ENCODE measurements around the gene AVEN. TPM values are rescaled to one million over a fixed set of nuclear protein-coding genes. Genes with fewer than 3 reads are reported as not detected.
A peak's percentile ranks its signal among the peaks of the same experiment; 100 is the strongest.

AVEN gene
- total RNA-seq, 1 donor from 2014 or later = 27.3 TPM

DNA sequence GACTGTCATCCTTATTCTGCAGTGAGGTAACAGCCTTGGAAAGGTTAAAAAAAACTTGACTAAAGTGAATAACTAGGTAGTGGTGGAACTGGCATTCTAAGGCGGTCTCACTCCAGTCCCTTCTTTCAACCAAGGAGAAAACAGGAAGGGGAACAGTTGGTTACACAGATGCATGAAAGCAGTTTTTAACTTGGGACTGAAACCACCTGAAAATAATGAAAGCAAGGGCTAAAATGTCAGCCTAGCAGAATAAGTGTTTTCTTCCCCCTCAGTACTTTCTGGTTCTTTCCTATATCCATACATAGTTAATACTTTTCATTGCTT lies 748 bp upstream of the AVEN start:
- no peaks in the 10 kb centered on the region for H3K27me3 Mint-ChIP-seq (ENCODE audit: low read depth)
- TF ChIP-seq, protein P1, sequence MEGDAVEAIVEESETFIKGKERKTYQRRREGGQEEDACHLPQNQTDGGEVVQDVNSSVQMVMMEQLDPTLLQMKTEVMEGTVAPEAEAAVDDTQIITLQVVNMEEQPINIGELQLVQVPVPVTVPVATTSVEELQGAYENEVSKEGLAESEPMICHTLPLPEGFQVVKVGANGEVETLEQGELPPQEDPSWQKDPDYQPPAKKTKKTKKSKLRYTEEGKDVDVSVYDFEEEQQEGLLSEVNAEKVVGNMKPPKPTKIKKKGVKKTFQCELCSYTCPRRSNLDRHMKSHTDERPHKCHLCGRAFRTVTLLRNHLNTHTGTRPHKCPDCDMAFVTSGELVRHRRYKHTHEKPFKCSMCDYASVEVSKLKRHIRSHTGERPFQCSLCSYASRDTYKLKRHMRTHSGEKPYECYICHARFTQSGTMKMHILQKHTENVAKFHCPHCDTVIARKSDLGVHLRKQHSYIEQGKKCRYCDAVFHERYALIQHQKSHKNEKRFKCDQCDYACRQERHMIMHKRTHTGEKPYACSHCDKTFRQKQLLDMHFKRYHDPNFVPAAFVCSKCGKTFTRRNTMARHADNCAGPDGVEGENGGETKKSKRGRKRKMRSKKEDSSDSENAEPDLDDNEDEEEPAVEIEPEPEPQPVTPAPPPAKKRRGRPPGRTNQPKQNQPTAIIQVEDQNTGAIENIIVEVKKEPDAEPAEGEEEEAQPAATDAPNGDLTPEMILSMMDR (IDR thresholded peaks at IDR 0.05) = no peak
- peak overlapping the region; percentile 77 for H3K4me3 Mint-ChIP-seq (ENCODE audit: unreplicated experiment)
- no peak for DNase-seq (ENCODE audit: low spot score)
- no peaks in the 10 kb centered on the region for H3K36me3 Mint-ChIP-seq (ENCODE audit: low read depth)
- peak overlapping the region; percentile 82 for H3K27ac Mint-ChIP-seq (ENCODE audit: unreplicated experiment)
- H3K9me3 Mint-ChIP-seq (ENCODE audit: low read depth) = no peaks in the 10 kb centered on the region
- peaks cover 36% of the 10 kb centered on the region for H3K4me1 Mint-ChIP-seq (ENCODE audit: low read depth)

GRCh38 chr15:34038023-34038870 lies 757 bp downstream of the AVEN start:
- TF ChIP-seq, protein P1 (IDR thresholded peaks at IDR 0.05) = no peak
- DNase-seq (ENCODE audit: low spot score) = no peak
- Mint-ChIP-seq H3K36me3 (ENCODE audit: low read depth) (no peaks in the 10 kb centered on the region), H3K27me3 (ENCODE audit: low read depth) (no peaks in the 10 kb centered on the region), H3K9me3 (ENCODE audit: low read depth) (no peaks in the 10 kb centered on the region), H3K4me1 (ENCODE audit: low read depth) (peaks cover 34% of the 10 kb centered on the region), H3K4me3 (ENCODE audit: unreplicated experiment) (peak overlapping the region; percentile 81), H3K27ac (ENCODE audit: unreplicated experiment) (peak overlapping the region; percentile 87)

DNA sequence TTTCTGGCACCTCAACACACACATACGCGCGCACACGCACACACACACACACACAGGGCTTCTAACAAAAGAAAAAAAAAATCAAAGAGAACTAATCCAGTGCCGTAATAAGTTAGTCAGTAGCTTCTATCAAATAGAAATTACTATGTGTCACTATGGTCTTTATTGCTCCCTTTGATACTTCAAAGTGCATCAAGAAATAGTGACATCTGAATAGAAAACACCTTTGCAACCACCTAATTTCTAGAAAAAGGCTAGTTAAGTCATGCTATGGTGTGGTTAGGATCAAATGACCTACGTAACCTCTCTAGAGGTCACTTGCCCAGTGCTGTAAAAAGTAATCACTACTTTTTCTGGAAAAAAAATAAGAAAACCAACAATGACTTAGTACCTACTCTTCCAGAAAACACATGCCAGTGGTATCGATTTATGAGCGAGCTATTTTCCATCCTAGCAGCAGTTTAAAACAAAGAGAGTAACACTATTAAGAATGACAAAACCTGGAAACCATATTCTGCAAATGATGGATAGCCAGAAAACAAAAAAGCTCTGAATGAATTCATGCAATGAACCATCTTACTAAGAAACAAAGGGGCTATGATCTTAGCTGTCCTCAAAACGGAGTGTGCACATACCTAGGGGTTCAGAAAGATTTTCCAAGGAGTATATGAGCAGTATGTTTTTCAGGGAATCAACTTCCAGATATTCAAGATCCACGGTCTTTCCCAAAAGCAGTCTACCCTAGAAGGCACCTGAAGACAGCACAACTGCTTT lies 6.8 kb downstream of the AVEN start:
- H3K9me3 Mint-ChIP-seq (ENCODE audit: low read depth) = peaks cover 4% of the 10 kb centered on the region
- H3K27ac Mint-ChIP-seq (ENCODE audit: unreplicated experiment) = no peak overlapping the region

GRCh38 chr15:34027606-34028005 lies 11.4 kb downstream of the AVEN start:
- H3K9me3 Mint-ChIP-seq (ENCODE audit: low read depth) = peaks cover 4% of the 10 kb centered on the region
- DNase-seq (ENCODE audit: low spot score) = no peak
- H3K27ac Mint-ChIP-seq (ENCODE audit: unreplicated experiment) = no peak overlapping the region
- no peaks in the 10 kb centered on the region for H3K27me3 Mint-ChIP-seq (ENCODE audit: low read depth)
- H3K4me3 Mint-ChIP-seq (ENCODE audit: unreplicated experiment) = no peak overlapping the region
- H3K4me1 Mint-ChIP-seq (ENCODE audit: low read depth) = peaks cover 9% of the 10 kb centered on the region
- TF ChIP-seq, protein P1 (IDR thresholded peaks at IDR 0.05) = no peak
- no peaks in the 10 kb centered on the region for H3K36me3 Mint-ChIP-seq (ENCODE audit: low read depth)

More for the DNA sequence above, 6.8 kb downstream of the AVEN start:
- TF ChIP-seq, protein P1 (IDR thresholded peaks at IDR 0.05) = no peak
- Mint-ChIP-seq H3K36me3 (ENCODE audit: low read depth) (no peaks in the 10 kb centered on the region), H3K27me3 (ENCODE audit: low read depth) (no peaks in the 10 kb centered on the region), H3K4me3 (ENCODE audit: unreplicated experiment) (no peak overlapping the region), H3K4me1 (ENCODE audit: low read depth) (peaks cover 27% of the 10 kb centered on the region)
- no peak for DNase-seq (ENCODE audit: low spot score)

GRCh38 chr15:34025252-34025651 lies 13.8 kb downstream of the AVEN start:
- Mint-ChIP-seq H3K27ac (ENCODE audit: unreplicated experiment) (no peak overlapping the region), H3K4me1 (ENCODE audit: low read depth) (peaks cover 11% of the 10 kb centered on the region), H3K36me3 (ENCODE audit: low read depth) (no peaks in the 10 kb centered on the region)

More at GRCh38 chr15:34025252-34025651, 13.8 kb downstream of the AVEN start:
- H3K27me3 Mint-ChIP-seq (ENCODE audit: low read depth) = no peaks in the 10 kb centered on the region
- DNase-seq (ENCODE audit: low spot score) = no peak
- TF ChIP-seq, protein P1 (IDR thresholded peaks at IDR 0.05) = no peak
- H3K9me3 Mint-ChIP-seq (ENCODE audit: low read depth) = peaks cover 4% of the 10 kb centered on the region
- no peak overlapping the region for H3K4me3 Mint-ChIP-seq (ENCODE audit: unreplicated experiment)
